ENCODE measurements around the gene PACS2. TPM values are rescaled to one million over a fixed set of nuclear protein-coding genes. Genes with fewer than 3 reads are reported as not detected.

Gene PACS2
- total and polyA plus RNA-seq, 2 donors (not counting 1 experiment from before 2014, with no cell fraction given): 65.6 to 70.7 TPM

- no peak for DNase-seq
- Histone ChIP-seq H3K36me3 (replicated peaks in 1 of 2; ENCODE audit: control extremely low read depth in 1 of 2, control insufficient read depth in 1 of 2, extremely low read depth in 1 of 2, insufficient read depth in 2 of 2, low read length in 1 of 2) (peaks cover 0 to 6% of the 10 kb centered on the region in 2 experiments), H3K4me1 (ENCODE audit: control insufficient read depth in 2 of 2, insufficient read depth in 2 of 2, low read length in 2 of 2) (peaks cover 27 to 31% of the 10 kb centered on the region in 2 donors), H3K79me2 (ENCODE audit: control insufficient read depth, insufficient read depth, low read length) (peaks cover 65% of the 10 kb centered on the region), H3K4me2 (replicated peaks; ENCODE audit: low read depth, low read length, poor library complexity, severe bottlenecking) (no peak overlapping the region), H3K27me3 (replicated peaks in 1 of 4; ENCODE audit: control extremely low read depth in 1 of 4, control insufficient read depth in 3 of 4, insufficient read depth in 4 of 4, low read length in 3 of 4) (peaks cover 0 to 4% (median 0%) of the 10 kb centered on the region in 4 experiments), H3K9ac (ENCODE audit: low read length) (no peak overlapping the region), H4K20me1 (ENCODE audit: control insufficient read depth, insufficient read depth, low read length, poor library complexity, severe bottlenecking) (peaks cover 52% of the 10 kb centered on the region), H3K9me3 (ENCODE audit: control extremely low read depth in 1 of 3, control insufficient read depth in 2 of 3, insufficient read depth in 1 of 3, low read length in 2 of 3) (peaks cover 0 to 7% (median 0%) of the 10 kb centered on the region in 3 donors), H3K27ac (ENCODE audit: low read length in 2 of 2) (no peak overlapping the region), H3K4me3 (ENCODE audit: control extremely low read depth in 1 of 5, extremely low read depth in 1 of 5, insufficient read depth in 1 of 5, low read depth in 2 of 5, low read length in 4 of 5) (no peak overlapping the region), H2AFZ (ENCODE audit: insufficient read depth, low read depth, low read length, poor library complexity, severe bottlenecking) (no peak overlapping the region)
- ATAC-seq (ENCODE audit: low read depth): no peak
- ChIA-PET POLR2A (interaction anchor here (0.6 to 0.7 kb wide), 2 partner anchors 57 to 59 kb away, joined by 3 to 4 read pairs; no protein-coding TSS in a partner anchor), CTCF (no interaction called here)
- H3K27ac Mint-ChIP-seq: no peak overlapping the region
- H3K4me1 Mint-ChIP-seq: peaks cover 37% of the 10 kb centered on the region
- H3K4me3 Mint-ChIP-seq: no peak overlapping the region
- 98% methylated on average over 18 of the region's 21 CpGs for WGBS (ENCODE audit: insufficient coverage)
- TF ChIP-seq EZH2 (IDR thresholded peaks at IDR 0.05; ENCODE audit: borderline replicate concordance, insufficient read depth, low read depth, low read length, poor library complexity, severe bottlenecking): no peak
- TF ChIP-seq, protein P1, sequence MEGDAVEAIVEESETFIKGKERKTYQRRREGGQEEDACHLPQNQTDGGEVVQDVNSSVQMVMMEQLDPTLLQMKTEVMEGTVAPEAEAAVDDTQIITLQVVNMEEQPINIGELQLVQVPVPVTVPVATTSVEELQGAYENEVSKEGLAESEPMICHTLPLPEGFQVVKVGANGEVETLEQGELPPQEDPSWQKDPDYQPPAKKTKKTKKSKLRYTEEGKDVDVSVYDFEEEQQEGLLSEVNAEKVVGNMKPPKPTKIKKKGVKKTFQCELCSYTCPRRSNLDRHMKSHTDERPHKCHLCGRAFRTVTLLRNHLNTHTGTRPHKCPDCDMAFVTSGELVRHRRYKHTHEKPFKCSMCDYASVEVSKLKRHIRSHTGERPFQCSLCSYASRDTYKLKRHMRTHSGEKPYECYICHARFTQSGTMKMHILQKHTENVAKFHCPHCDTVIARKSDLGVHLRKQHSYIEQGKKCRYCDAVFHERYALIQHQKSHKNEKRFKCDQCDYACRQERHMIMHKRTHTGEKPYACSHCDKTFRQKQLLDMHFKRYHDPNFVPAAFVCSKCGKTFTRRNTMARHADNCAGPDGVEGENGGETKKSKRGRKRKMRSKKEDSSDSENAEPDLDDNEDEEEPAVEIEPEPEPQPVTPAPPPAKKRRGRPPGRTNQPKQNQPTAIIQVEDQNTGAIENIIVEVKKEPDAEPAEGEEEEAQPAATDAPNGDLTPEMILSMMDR (IDR thresholded peaks at IDR 0.05): no peak
- intact Hi-C loops (cut with micrococcal nuclease): no loop called here
- peaks cover 2% of the 10 kb centered on the region for H3K9me3 Mint-ChIP-seq (ENCODE audit: insufficient read depth)
- no peaks in the 10 kb centered on the region for H3K27me3 Mint-ChIP-seq
Observed at GRCh38 chr14:105423488-105424195, 109.1 kb downstream of the PACS2 start.

GRCh38 chr14:105424861-105425260 is 110.3 kb downstream of the PACS2 start:
- Histone ChIP-seq H3K4me3 (ENCODE audit: control extremely low read depth in 1 of 5, extremely low read depth in 1 of 5, insufficient read depth in 1 of 5, low read depth in 2 of 5, low read length in 4 of 5) (no peak overlapping the region), H3K79me2 (ENCODE audit: control insufficient read depth, insufficient read depth, low read length) (peaks cover 61% of the 10 kb centered on the region), H3K4me2 (replicated peaks; ENCODE audit: low read depth, low read length, poor library complexity, severe bottlenecking) (no peak overlapping the region), H3K27ac (ENCODE audit: low read length in 2 of 2) (no peak overlapping the region), H4K20me1 (ENCODE audit: control insufficient read depth, insufficient read depth, low read length, poor library complexity, severe bottlenecking) (peaks cover 54% of the 10 kb centered on the region), H3K36me3 (replicated peaks in 1 of 2; ENCODE audit: control extremely low read depth in 1 of 2, control insufficient read depth in 1 of 2, extremely low read depth in 1 of 2, insufficient read depth in 2 of 2, low read length in 1 of 2) (peaks cover 0 to 6% of the 10 kb centered on the region in 2 experiments), H3K9me3 (ENCODE audit: control extremely low read depth in 1 of 3, control insufficient read depth in 2 of 3, insufficient read depth in 1 of 3, low read length in 2 of 3) (peaks cover 0 to 7% (median 0%) of the 10 kb centered on the region in 3 donors), H3K9ac (ENCODE audit: low read length) (no peak overlapping the region), H3K27me3 (replicated peaks in 1 of 4; ENCODE audit: control extremely low read depth in 1 of 4, control insufficient read depth in 3 of 4, insufficient read depth in 4 of 4, low read length in 3 of 4) (no peaks in the 10 kb centered on the region), H3K4me1 (ENCODE audit: control insufficient read depth in 2 of 2, insufficient read depth in 2 of 2, low read length in 2 of 2) (peaks cover 20 to 23% of the 10 kb centered on the region in 2 donors), H2AFZ (ENCODE audit: insufficient read depth, low read depth, low read length, poor library complexity, severe bottlenecking) (no peak overlapping the region)
- DNase-seq (no peak), ATAC-seq (ENCODE audit: low read depth) (no peak)
- Mint-ChIP-seq H3K4me3 (no peak overlapping the region), H3K27me3 (no peaks in the 10 kb centered on the region), H3K27ac (no peak overlapping the region), H3K9me3 (ENCODE audit: insufficient read depth) (peaks cover 2% of the 10 kb centered on the region), H3K4me1 (peaks cover 32% of the 10 kb centered on the region)
- CTCF ChIA-PET: no interaction called here
- TF ChIP-seq, protein P1 (IDR thresholded peaks at IDR 0.05): no peak
- no peak for TF ChIP-seq EZH2 (IDR thresholded peaks at IDR 0.05; ENCODE audit: borderline replicate concordance, insufficient read depth, low read depth, low read length, poor library complexity, severe bottlenecking)
- intact Hi-C loops (cut with micrococcal nuclease): no loop called here
- 92% methylated on average over 12 of the region's 12 CpGs for WGBS (ENCODE audit: insufficient coverage)
- POLR2A ChIA-PET: no interaction called here
